Type B pancreatic cell (in vitro differentiated cells): ENCODE measurements around the gene MEF2C. TPM values are rescaled to one million over a fixed set of nuclear protein-coding genes. Genes with fewer than 3 reads are reported as not detected.

Experiments used
- DNase-seq: peaks from one replicate; pipeline ENCODE4 v3.0.0; 2021; ENCODE audit warnings: mixed read lengths; ENCODE audit not compliant: unreplicated experiment; ENCODE audit errors: extremely low spot score
- H3K27ac Mint-ChIP-seq: 2 replicates; pipeline ENCODE4 v1.8.0; 2021; ENCODE audit warnings: mild to moderate bottlenecking, mixed read lengths
- H3K27me3 Mint-ChIP-seq: 2 replicates; pipeline ENCODE4 v1.8.0; 2021; ENCODE audit warnings: mixed read lengths
- H3K36me3 Mint-ChIP-seq: 2 replicates; pipeline ENCODE4 v1.8.0; 2021; ENCODE audit warnings: mixed read lengths
- H3K4me1 Mint-ChIP-seq: one replicate; pipeline ENCODE4 v1.8.0; 2021; ENCODE audit warnings: mixed read lengths; ENCODE audit not compliant: unreplicated experiment
- H3K4me3 Mint-ChIP-seq: 2 replicates; pipeline ENCODE4 v1.8.0; 2021; ENCODE audit warnings: mild to moderate bottlenecking, mixed read lengths
- H3K9me3 Mint-ChIP-seq: 2 replicates; pipeline ENCODE4 v1.8.0; 2021; ENCODE audit warnings: mixed read lengths
- total RNA-seq: library from RNA; stranded (reverse); gene quantifications from 2 replicates; pipeline ENCODE4 v1.2.1, GENCODE V29; 2021; ENCODE audit warnings: low replicate concordance
- TF ChIP-seq, protein P1 (sequence below): fragments of 200-600 bp; sonication (generic); conservative IDR thresholded peaks from 2 replicates; pipeline ENCODE4 v1.5.0; 2021; ENCODE audit warnings: antibody characterized with exemption, mild to moderate bottlenecking

MEF2C gene
- total RNA-seq, 1 donor from 2014 or later: 12.0 TPM

DNA sequence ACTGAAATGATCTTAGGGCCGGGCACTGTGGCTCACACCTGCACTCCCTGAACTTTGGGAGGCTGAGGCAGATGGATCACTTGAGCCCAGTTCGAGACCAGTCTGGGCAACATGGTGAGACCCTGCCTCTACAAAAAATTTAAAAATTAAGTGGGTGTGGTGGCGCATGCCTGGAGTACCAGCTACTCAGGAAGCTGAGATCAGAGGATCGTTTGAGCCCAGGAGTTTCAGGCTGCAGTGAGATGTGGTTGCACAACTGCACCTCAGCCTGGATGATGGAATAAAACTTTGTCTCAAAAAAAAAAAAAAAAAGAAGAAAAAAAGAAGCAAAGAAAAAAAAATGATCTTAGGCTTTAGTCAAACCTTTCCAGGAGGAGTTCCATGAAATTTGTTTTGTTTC is 41.8 kb downstream of the MEF2C start:
- peaks cover 4% of the 10 kb centered on the region for H3K4me1 Mint-ChIP-seq
- no peak overlapping the region for H3K27ac Mint-ChIP-seq
- no peak for DNase-seq
- H3K36me3 Mint-ChIP-seq: peaks cover 4% of the 10 kb centered on the region
- H3K27me3 Mint-ChIP-seq: no peaks in the 10 kb centered on the region
- TF ChIP-seq, protein P1, sequence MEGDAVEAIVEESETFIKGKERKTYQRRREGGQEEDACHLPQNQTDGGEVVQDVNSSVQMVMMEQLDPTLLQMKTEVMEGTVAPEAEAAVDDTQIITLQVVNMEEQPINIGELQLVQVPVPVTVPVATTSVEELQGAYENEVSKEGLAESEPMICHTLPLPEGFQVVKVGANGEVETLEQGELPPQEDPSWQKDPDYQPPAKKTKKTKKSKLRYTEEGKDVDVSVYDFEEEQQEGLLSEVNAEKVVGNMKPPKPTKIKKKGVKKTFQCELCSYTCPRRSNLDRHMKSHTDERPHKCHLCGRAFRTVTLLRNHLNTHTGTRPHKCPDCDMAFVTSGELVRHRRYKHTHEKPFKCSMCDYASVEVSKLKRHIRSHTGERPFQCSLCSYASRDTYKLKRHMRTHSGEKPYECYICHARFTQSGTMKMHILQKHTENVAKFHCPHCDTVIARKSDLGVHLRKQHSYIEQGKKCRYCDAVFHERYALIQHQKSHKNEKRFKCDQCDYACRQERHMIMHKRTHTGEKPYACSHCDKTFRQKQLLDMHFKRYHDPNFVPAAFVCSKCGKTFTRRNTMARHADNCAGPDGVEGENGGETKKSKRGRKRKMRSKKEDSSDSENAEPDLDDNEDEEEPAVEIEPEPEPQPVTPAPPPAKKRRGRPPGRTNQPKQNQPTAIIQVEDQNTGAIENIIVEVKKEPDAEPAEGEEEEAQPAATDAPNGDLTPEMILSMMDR: no peak
- H3K9me3 Mint-ChIP-seq: no peaks in the 10 kb centered on the region
- no peak overlapping the region for H3K4me3 Mint-ChIP-seq

DNA sequence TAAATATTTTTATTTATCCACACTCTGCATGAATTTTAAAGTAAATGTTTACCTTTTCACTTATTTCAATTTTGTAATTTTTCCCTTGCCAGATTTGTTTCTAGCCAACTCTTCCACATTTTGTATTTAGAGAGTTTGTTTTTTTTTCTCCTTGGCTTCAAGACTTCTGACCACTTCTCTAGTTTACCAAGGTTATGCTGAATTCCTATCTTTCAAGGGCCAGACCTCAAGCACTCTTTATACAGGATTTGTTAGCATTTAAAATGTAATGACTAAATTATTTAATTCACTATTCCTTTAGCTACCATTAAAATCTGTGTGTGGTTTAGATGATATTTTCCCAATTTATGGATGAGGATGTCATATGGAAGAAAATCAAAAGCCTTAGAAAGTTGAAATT is 42.5 kb downstream of the MEF2C start:
- no peak overlapping the region for H3K27ac Mint-ChIP-seq
- no peaks in the 10 kb centered on the region for H3K9me3 Mint-ChIP-seq
- no peak for DNase-seq
- no peak overlapping the region for H3K4me3 Mint-ChIP-seq
- peaks cover 4% of the 10 kb centered on the region for H3K36me3 Mint-ChIP-seq
- H3K4me1 Mint-ChIP-seq: peaks cover 4% of the 10 kb centered on the region
- no peaks in the 10 kb centered on the region for H3K27me3 Mint-ChIP-seq
- TF ChIP-seq, protein P1: no peak

DNA sequence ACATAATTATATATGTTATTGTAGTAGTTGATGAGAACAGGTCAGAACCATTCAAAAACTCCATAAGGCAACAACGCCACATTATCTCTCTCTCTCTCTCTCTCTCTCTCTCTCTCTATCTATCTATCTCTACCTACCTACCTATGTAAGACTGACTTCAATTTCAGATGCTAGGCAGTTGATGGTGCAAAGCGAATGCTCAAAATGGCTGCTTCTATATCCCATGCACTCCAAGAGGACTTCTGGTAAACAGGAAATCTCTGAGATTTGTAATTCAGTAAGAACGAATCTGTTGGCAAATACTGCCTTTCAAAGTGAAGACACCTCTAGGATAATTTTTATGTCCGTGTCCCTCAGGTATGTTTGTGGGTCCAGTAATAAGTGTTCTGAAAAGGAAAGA is 43.7 kb downstream of the MEF2C start:
- DNase-seq: no peak
- peaks cover 4% of the 10 kb centered on the region for H3K4me1 Mint-ChIP-seq
- peaks cover 4% of the 10 kb centered on the region for H3K36me3 Mint-ChIP-seq
- H3K9me3 Mint-ChIP-seq: no peaks in the 10 kb centered on the region
- no peak overlapping the region for H3K4me3 Mint-ChIP-seq
- TF ChIP-seq, protein P1: no peak
- no peak overlapping the region for H3K27ac Mint-ChIP-seq
- H3K27me3 Mint-ChIP-seq: no peaks in the 10 kb centered on the region

DNA sequence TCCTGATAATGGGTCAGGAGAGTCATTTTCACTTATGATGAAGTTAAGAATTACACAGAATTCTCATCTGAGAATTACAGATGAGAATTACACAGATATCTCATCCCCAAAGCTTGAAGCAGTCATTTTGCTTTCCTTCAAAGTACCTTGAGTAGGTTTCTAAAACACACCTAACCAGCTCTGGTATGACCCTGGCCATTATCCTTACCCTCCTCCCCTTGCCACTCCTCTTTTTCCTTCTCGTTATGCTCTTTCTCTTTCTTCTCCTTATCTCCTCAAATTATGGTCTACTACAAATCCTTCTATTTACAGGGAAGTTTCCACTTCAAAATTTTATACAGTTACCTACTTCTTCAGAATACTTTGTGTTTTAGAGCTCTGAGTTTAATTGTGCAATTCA is 44.5 kb downstream of the MEF2C start:
- no peaks in the 10 kb centered on the region for H3K9me3 Mint-ChIP-seq
- no peaks in the 10 kb centered on the region for H3K27me3 Mint-ChIP-seq
- TF ChIP-seq, protein P1: no peak
- no peak overlapping the region for H3K27ac Mint-ChIP-seq
- no peak for DNase-seq
- peaks cover 4% of the 10 kb centered on the region for H3K4me1 Mint-ChIP-seq
- peaks cover 4% of the 10 kb centered on the region for H3K36me3 Mint-ChIP-seq
- H3K4me3 Mint-ChIP-seq: no peak overlapping the region

DNA sequence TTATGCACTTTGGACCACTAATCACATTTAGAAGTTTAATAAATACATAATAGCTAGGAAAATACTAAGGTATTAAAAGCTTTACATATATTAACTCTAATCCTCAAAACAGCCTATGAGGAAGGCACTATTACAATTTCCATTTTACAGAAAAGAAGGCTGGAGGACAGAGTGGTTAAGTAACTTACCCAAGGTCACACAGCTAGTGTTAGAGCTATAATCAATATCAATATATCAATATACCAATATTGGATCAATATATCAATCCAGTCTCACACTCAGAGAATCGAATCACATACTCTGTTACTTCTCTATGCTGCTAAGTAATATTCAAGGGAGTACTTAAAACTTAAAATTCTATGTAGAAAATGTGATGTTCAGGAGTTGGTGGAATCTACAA is 45.2 kb downstream of the MEF2C start:
- Mint-ChIP-seq H3K4me3 (no peak overlapping the region), H3K27me3 (no peaks in the 10 kb centered on the region), H3K27ac (no peak overlapping the region), H3K4me1 (peaks cover 4% of the 10 kb centered on the region), H3K9me3 (no peaks in the 10 kb centered on the region), H3K36me3 (peaks cover 4% of the 10 kb centered on the region)
- TF ChIP-seq, protein P1: no peak
- DNase-seq: no peak

DNA sequence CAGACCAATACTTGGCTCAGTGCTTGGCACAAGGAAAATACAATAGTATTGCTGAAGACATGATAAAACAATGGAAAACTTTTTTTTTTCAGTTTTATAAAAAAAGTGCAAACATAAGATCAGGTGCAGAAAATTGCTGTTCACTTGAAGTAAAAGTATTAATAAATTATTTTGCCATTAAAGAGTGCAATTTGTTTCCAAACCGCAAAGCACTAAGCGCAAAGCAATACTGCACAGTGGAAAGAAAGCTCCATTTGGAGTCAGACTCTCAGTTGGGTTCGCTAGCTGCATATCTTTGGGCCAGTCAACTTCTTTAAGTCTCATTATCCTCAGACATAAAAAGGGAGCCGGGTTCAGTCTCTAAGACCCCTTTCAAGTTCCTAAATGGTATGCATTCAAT is 45.8 kb downstream of the MEF2C start:
- peaks cover 4% of the 10 kb centered on the region for H3K36me3 Mint-ChIP-seq
- H3K27ac Mint-ChIP-seq: no peak overlapping the region
- no peaks in the 10 kb centered on the region for H3K9me3 Mint-ChIP-seq
- DNase-seq: no peak
- TF ChIP-seq, protein P1: no peak
- no peaks in the 10 kb centered on the region for H3K27me3 Mint-ChIP-seq
- no peak overlapping the region for H3K4me3 Mint-ChIP-seq
- peaks cover 7% of the 10 kb centered on the region for H3K4me1 Mint-ChIP-seq
